Middle frontal gyrus (tissue), 1 donor: Measurements from ENCODE around the gene SIGLEC6.

Experiments used
- DNase-seq: peaks from one replicate; pipeline ENCODE4 v3.0.0-alpha.2; 2015; ENCODE audit warnings: low spot score; ENCODE audit errors: extremely low spot score

Gene SIGLEC6

GRCh38 chr19:51477344-51477743, 54.1 kb downstream of the SIGLEC6 start:
- no peak for DNase-seq

DNA sequence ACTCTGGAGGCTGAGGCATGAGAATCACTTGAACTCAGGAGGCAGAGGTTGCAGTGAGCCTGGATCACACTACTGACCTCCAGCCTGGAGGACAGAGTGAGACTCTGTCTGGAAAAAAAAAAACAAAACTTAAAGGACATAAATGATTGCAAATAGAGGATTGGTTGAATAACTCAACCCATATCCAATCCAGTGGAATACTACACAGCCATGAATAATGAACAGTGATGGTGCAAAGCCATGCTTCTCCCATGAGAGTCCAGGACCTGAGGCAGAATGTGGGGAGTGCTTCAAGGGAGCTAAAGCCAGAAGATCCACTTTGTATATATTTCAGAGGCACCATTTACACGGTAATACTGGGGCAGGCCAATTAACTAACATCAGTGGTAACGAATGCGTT, 55.3 kb downstream of the SIGLEC6 start:
- DNase-seq: no peak

- DNase-seq: peak; percentile 13
These were observed 58.3 kb downstream of the SIGLEC6 start for GRCh38 chr19:51473009-51473707.

- DNase-seq: no peak
These were observed 58.9 kb downstream of the SIGLEC6 start for GRCh38 chr19:51472607-51473006.

- DNase-seq: no peak
These were observed 59.9 kb downstream of the SIGLEC6 start for GRCh38 chr19:51471527-51471926.

- DNase-seq: no peak
These were observed 60.5 kb downstream of the SIGLEC6 start for GRCh38 chr19:51470966-51471365.

DNA sequence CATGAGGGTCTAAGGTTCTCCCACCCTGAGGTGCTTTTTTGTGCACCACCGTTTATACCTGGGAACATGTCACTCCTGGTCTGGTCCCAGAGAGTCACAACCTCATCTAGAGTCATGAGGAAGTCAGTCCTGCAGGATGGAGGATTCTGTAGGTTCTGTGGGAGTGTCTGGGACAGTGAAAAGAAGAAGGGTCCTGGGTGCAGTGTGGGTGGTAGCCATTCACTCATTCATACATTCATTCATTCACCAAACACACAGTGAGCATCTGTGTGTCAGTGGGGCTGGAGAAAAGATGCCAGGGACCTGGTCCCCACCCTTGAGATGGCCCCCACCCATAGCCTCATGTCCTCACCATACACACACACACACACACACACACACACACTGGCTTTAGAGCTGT, 61.8 kb downstream of the SIGLEC6 start:
- no peak for DNase-seq

GRCh38 chr19:51469162-51469561, 62.3 kb downstream of the SIGLEC6 start:
- no peak for DNase-seq

DNA sequence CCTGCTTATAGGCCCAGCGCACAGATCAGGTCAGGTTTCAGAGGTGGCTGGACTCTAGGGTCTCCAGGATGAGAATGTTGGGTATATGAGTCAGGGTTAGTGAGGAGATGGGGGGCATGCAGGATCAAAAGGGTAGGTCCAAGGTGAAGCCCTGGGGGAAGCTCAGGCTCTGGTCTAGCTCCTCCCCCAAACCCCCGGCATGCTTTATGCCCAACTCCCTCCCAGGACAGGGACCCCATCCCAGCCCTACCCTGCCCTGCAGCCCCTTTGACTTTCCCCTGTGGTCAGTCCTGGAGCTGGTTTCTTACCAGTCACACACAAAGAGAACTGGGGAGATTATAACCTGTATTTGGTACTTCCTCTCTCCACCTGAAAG, 62.9 kb downstream of the SIGLEC6 start:
- no peak for DNase-seq

DNA sequence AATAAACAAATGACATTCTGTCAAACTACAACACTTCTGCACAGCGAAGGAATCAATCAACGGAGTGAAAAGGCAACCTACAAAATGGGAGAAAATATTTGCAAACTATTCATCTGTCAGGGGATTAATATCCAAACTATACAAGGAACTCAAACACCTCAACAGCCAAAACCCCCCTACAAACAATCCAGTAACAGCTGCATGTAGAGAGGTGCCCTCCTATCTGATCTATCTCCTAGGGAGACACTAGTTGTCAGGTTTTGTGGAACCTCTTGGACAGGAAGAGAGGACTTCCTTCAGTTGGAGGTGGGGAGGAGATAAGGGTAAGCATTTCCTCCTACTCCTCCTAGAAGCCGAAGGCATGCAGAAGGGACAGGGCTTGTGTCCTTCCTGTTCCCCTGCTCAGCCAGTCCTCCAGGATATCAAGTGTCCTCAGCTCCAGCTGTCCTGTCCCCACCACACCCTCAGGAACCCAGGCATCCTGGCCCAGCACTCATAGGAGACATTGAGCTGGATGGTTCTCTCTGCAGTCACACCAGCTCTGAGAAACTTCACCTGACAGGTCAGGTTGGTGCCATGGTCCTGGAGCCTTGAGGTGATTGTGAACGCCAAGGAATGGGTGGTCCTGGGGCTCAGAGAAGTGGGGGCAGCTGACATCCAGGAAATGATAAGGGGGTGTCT, 63.5 kb downstream of the SIGLEC6 start:
- no peak for DNase-seq
